DND-41 (cell line): ENCODE results near the gene MFSD12.

Experiments
- ATAC-seq: fragments of 200-7000 bp; cut with Tn5 transposase; 3 replicates; pipeline ENCODE4 v1.9.1; 2021; ENCODE audit warnings: low read depth; ENCODE audit not compliant: insufficient read depth
- DNase-seq: peaks from one replicate; pipeline ENCODE4 v3.0.0-alpha.2; 2020
- H2AFZ ChIP-seq: 2 replicates; pipeline ENCODE4 v1.6.0; 2012; ENCODE audit warnings: low read depth, low read length
- H3K27ac ChIP-seq: 2 replicates; pipeline ENCODE4 v1.5.1; 2012; ENCODE audit warnings: low read length, inconsistent platforms
- H3K27me3 ChIP-seq: fragments of 200-600 bp; sonication (generic); 2 replicates; pipeline ENCODE4 v1.6.0; 2012; ENCODE audit warnings: low read length, mild to moderate bottlenecking, inconsistent platforms; ENCODE audit not compliant: insufficient read depth, poor library complexity
- H3K36me3 ChIP-seq: 2 replicates; pipeline ENCODE4 v1.5.1; 2012; ENCODE audit warnings: low read length, inconsistent platforms; ENCODE audit not compliant: insufficient read depth
- H3K4me1 ChIP-seq: 2 replicates; pipeline ENCODE4 v1.5.1; 2012; ENCODE audit warnings: mild to moderate bottlenecking, low read length; ENCODE audit not compliant: insufficient read depth
- H3K4me2 ChIP-seq: 2 replicates; pipeline ENCODE4 v1.6.0; 2012; ENCODE audit warnings: mild to moderate bottlenecking, moderate library complexity, low read length, inconsistent platforms; ENCODE audit not compliant: insufficient read depth
- H3K4me3 ChIP-seq, 2 experiments: fragments of 200-600 bp in 1 of 2; shearing (Covaris generic) in 1 of 2; 2 replicates each; pipeline ENCODE4 v1.5.1; 2012 to 2016; ENCODE audit warnings: inconsistent platforms in 2 of 2, low read length in 2 of 2, mild to moderate bottlenecking in 2 of 2, low read depth in 1 of 2, moderate library complexity in 1 of 2
- H3K79me2 ChIP-seq: 2 replicates; pipeline ENCODE4 v1.6.0; 2012; ENCODE audit warnings: low read length, inconsistent platforms; ENCODE audit not compliant: insufficient read depth
- H3K9ac ChIP-seq: 2 replicates; pipeline ENCODE4 v1.6.0; 2012; ENCODE audit warnings: low read depth, mild to moderate bottlenecking, inconsistent platforms, low read length, moderate library complexity
- H3K9me3 ChIP-seq: 2 replicates; pipeline ENCODE4 v1.5.1; 2012; ENCODE audit warnings: low read length, moderate library complexity, mild to moderate bottlenecking, inconsistent platforms; ENCODE audit not compliant: insufficient read depth, severe bottlenecking
- H4K20me1 ChIP-seq: 2 replicates; pipeline ENCODE4 v1.6.0; 2012; ENCODE audit warnings: low read length; ENCODE audit not compliant: insufficient read depth
- EZH2 ChIP-seq: IDR thresholded peaks from 3 replicates; pipeline ENCODE4 v1.6.1; 2012; ENCODE audit warnings: borderline replicate concordance, low read depth, mild to moderate bottlenecking, moderate library complexity, low read length, inconsistent platforms; ENCODE audit not compliant: severe bottlenecking
- TF ChIP-seq, protein P1 (sequence below): IDR thresholded peaks from 2 replicates; pipeline ENCODE4 v1.5.1; 2012; ENCODE audit warnings: borderline replicate concordance, low read length, moderate library complexity, mild to moderate bottlenecking; ENCODE audit not compliant: poor library complexity, severe bottlenecking; ENCODE audit errors: extremely low read depth

MFSD12 gene

DNA sequence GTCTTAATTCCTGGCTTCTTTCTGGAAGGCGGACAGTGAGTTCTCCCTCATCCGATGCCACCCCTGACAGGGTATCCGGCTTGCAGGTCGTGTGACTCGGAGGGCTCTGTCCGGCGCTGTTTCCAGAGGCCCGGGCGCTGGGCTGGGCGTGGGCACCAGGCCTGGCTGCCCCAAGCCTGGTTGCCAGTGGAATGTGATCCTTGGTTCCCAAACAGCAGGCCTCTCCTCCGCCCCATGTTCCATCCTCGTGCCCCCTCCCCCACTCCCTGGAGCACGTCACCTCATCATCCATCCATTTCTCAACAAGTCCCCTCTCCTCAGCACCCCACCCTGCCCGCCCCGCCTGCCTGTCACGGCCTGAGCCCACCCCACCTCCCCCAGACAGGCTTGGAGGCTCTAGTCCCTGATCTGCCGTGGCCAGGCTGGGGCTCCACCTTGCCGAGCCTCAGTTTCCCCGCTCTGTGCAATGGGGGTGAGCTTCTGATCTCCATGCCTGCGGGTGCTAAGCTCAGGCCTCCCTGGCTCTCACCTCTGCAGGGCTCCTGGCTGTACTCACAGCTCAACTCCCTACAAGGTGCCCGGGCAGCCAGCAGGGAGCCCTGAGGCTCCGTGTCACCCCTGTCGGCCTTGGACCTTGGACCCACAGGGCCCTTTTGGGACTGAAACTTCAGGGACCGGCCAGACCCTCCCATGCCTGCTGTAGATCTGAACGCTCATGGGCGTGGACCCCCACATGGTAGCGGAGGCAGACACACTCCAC, 47.0 kb upstream of the MFSD12 start:
- no peaks in the 10 kb centered on the region for H3K79me2 ChIP-seq
- H3K36me3 ChIP-seq = no peaks in the 10 kb centered on the region
- ATAC-seq = no peak
- no peak overlapping the region for H3K4me2 ChIP-seq
- no peak overlapping the region for H3K4me3 ChIP-seq
- H3K4me1 ChIP-seq = no peaks in the 10 kb centered on the region
- no peak overlapping the region for H3K27ac ChIP-seq
- H2AFZ ChIP-seq = no peak overlapping the region
- DNase-seq = no peak
- no peaks in the 10 kb centered on the region for H3K27me3 ChIP-seq
- no peak overlapping the region for H3K9ac ChIP-seq
- no peaks in the 10 kb centered on the region for H4K20me1 ChIP-seq
- TF ChIP-seq, protein P1, sequence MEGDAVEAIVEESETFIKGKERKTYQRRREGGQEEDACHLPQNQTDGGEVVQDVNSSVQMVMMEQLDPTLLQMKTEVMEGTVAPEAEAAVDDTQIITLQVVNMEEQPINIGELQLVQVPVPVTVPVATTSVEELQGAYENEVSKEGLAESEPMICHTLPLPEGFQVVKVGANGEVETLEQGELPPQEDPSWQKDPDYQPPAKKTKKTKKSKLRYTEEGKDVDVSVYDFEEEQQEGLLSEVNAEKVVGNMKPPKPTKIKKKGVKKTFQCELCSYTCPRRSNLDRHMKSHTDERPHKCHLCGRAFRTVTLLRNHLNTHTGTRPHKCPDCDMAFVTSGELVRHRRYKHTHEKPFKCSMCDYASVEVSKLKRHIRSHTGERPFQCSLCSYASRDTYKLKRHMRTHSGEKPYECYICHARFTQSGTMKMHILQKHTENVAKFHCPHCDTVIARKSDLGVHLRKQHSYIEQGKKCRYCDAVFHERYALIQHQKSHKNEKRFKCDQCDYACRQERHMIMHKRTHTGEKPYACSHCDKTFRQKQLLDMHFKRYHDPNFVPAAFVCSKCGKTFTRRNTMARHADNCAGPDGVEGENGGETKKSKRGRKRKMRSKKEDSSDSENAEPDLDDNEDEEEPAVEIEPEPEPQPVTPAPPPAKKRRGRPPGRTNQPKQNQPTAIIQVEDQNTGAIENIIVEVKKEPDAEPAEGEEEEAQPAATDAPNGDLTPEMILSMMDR = no peak
- TF ChIP-seq EZH2 = no peak
- H3K9me3 ChIP-seq = no peaks in the 10 kb centered on the region

DNA sequence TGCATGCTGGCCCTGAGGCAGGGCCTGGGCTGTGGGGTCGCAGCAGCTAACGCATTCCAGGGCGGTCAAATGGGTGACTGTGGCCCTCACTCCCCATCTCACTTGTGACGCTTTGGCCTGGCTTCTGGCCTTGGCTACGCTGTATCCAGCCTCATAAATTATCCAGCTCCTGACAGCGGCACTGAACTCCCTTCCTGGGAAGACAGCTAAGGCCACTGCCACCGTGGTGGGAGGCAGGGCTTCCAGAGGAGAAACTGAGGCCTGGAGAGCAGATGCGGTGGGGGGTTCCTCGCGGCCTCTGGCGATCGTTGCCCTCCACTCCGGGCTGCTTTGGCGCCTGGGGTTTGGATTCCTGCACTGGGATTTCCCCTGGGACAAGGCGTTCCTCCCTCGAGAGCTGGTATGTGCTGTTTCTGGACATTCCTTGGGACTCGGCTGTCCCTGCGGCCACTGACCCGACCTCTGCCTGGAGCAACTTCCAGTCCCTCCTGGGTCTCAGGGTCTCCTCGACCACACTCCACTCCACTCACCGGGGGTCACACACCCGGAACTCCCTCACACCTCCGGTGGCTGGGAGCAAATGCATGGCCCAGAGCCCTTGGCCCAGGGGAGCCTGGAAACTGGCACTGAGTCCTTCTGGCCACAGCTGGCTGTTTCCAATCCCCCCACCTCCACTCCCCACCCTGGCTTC, 45.9 kb upstream of the MFSD12 start:
- Histone ChIP-seq H3K9me3 (no peaks in the 10 kb centered on the region), H3K4me2 (no peak overlapping the region), H3K9ac (no peak overlapping the region), H3K4me1 (no peaks in the 10 kb centered on the region), H3K4me3 (no peak overlapping the region), H3K27me3 (no peaks in the 10 kb centered on the region), H2AFZ (no peak overlapping the region), H3K36me3 (no peaks in the 10 kb centered on the region), H4K20me1 (no peaks in the 10 kb centered on the region), H3K27ac (no peak overlapping the region), H3K79me2 (no peaks in the 10 kb centered on the region)
- DNase-seq (no peak), ATAC-seq (no peak)
- no peak for TF ChIP-seq EZH2
- TF ChIP-seq, protein P1 = no peak

DNA sequence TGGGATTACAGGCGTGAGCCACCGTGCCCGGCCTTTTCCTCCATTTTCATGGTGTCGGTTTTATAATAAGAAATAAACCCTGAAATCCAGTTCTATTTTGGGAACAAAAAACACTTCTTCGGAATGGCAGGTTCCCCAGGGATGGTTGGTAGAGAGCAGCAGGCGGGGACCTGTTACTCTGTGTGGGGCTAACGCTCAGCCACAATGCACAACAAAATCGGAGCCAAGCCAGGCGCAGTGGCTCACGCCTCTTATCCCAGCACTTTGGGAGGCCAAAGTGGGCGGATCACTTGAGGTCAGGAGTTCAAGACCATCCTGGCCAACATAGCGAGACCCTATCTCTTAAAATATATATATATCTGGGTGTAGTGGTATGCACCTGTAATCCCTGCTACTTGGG, 43.6 kb upstream of the MFSD12 start:
- Histone ChIP-seq H3K4me1 (no peaks in the 10 kb centered on the region), H4K20me1 (no peaks in the 10 kb centered on the region), H3K4me3 (no peak overlapping the region), H3K9me3 (no peaks in the 10 kb centered on the region), H3K79me2 (no peaks in the 10 kb centered on the region), H3K27ac (no peak overlapping the region), H3K36me3 (no peaks in the 10 kb centered on the region), H2AFZ (no peak overlapping the region), H3K27me3 (no peaks in the 10 kb centered on the region), H3K4me2 (no peak overlapping the region), H3K9ac (no peak overlapping the region)
- TF ChIP-seq EZH2 = no peak
- TF ChIP-seq, protein P1 = no peak
- DNase-seq (no peak), ATAC-seq (no peak)
